BE2C (cell line): ENCODE data around the gene RAB12.

Experiments
- DNase-seq: peaks from one replicate; pipeline ENCODE4 v3.0.0-alpha.2; 2020
- H3K27me3 ChIP-seq: fragments of 250-450 bp; sonication (Bioruptor Pico); 2 replicates; pipeline ENCODE4 v1.5.1; 2020; ENCODE audit warnings: mild to moderate bottlenecking
- H3K36me3 ChIP-seq: fragments of 250-450 bp; sonication (Bioruptor Pico); 2 replicates; pipeline ENCODE4 v1.5.1; 2020; ENCODE audit warnings: mild to moderate bottlenecking
- H3K4me1 ChIP-seq: fragments of 250-450 bp; sonication (Bioruptor Pico); 2 replicates; pipeline ENCODE4 v1.5.1; 2020
- H3K4me3 ChIP-seq: 2 replicates; pipeline ENCODE4 v1.5.1; 2011; ENCODE audit warnings: low read depth, low read length
- H3K9me3 ChIP-seq: fragments of 250-450 bp; sonication (Bioruptor Pico); 2 replicates; pipeline ENCODE4 v1.5.1; 2020
- CTCF ChIP-seq: IDR thresholded peaks from 2 replicates; pipeline ENCODE4 v1.5.1; 2012; ENCODE audit warnings: mild to moderate bottlenecking, low read depth, low read length

Gene RAB12

GRCh38 chr18:8602040-8602439 lies 7.2 kb upstream of the RAB12 start:
- Histone ChIP-seq H3K4me1 (no peaks in the 10 kb centered on the region), H3K9me3 (no peaks in the 10 kb centered on the region), H3K4me3 (no peak overlapping the region), H3K27me3 (no peaks in the 10 kb centered on the region), H3K36me3 (no peaks in the 10 kb centered on the region)
- no peak for TF ChIP-seq CTCF
- no peak for DNase-seq

- TF ChIP-seq CTCF, result no peak
- H3K36me3 ChIP-seq, result no peaks in the 10 kb centered on the region
- H3K27me3 ChIP-seq, result no peaks in the 10 kb centered on the region
- no peaks in the 10 kb centered on the region for H3K4me1 ChIP-seq
- DNase-seq, result no peak
- no peaks in the 10 kb centered on the region for H3K9me3 ChIP-seq
- H3K4me3 ChIP-seq, result no peak overlapping the region
Observed at GRCh38 chr18:8602557-8602956, 6.7 kb upstream of the RAB12 start.

- Histone ChIP-seq H3K27me3 (no peaks in the 10 kb centered on the region), H3K4me3 (no peak overlapping the region), H3K4me1 (no peaks in the 10 kb centered on the region), H3K9me3 (no peaks in the 10 kb centered on the region), H3K36me3 (no peaks in the 10 kb centered on the region)
- no peak for DNase-seq
- no peak for TF ChIP-seq CTCF
Observed at GRCh38 chr18:8603663-8604520, 5.3 kb upstream of the RAB12 start.

- Histone ChIP-seq H3K4me3 (no peak overlapping the region), H3K4me1 (no peaks in the 10 kb centered on the region), H3K36me3 (no peaks in the 10 kb centered on the region), H3K27me3 (no peaks in the 10 kb centered on the region), H3K9me3 (no peaks in the 10 kb centered on the region)
- no peak for TF ChIP-seq CTCF
- no peak for DNase-seq
Observed at GRCh38 chr18:8605974-8606373, 3.3 kb upstream of the RAB12 start.

GRCh38 chr18:8607776-8608742 lies 1.2 kb upstream of the RAB12 start:
- Histone ChIP-seq H3K27me3 (no peaks in the 10 kb centered on the region), H3K9me3 (no peaks in the 10 kb centered on the region), H3K36me3 (no peaks in the 10 kb centered on the region), H3K4me1 (no peaks in the 10 kb centered on the region), H3K4me3 (no peak overlapping the region)
- TF ChIP-seq CTCF, result no peak
- DNase-seq, result no peak
